Measurements from ENCODE around the gene HMGXB4. TPM values are rescaled to one million over a fixed set of nuclear protein-coding genes. Genes with fewer than 3 reads are reported as not detected.

The HMGXB4 gene
- total and polyA plus RNA-seq, 3 donors from 2014 or later: 26.5 to 63.4 (median 58.7) TPM

GRCh38 chr22:35344956-35345690 is 87.8 kb downstream of the HMGXB4 start:
- Histone ChIP-seq H3K27ac (no peak overlapping the region), H3K27me3 (no peaks in the 10 kb centered on the region), H3K4me1 (no peaks in the 10 kb centered on the region), H3K9me3 (no peaks in the 10 kb centered on the region), H3K36me3 (ENCODE audit: low read depth, missing control alignments) (no peaks in the 10 kb centered on the region), H3K4me3 (no peak overlapping the region)
- TF ChIP-seq, protein P1, sequence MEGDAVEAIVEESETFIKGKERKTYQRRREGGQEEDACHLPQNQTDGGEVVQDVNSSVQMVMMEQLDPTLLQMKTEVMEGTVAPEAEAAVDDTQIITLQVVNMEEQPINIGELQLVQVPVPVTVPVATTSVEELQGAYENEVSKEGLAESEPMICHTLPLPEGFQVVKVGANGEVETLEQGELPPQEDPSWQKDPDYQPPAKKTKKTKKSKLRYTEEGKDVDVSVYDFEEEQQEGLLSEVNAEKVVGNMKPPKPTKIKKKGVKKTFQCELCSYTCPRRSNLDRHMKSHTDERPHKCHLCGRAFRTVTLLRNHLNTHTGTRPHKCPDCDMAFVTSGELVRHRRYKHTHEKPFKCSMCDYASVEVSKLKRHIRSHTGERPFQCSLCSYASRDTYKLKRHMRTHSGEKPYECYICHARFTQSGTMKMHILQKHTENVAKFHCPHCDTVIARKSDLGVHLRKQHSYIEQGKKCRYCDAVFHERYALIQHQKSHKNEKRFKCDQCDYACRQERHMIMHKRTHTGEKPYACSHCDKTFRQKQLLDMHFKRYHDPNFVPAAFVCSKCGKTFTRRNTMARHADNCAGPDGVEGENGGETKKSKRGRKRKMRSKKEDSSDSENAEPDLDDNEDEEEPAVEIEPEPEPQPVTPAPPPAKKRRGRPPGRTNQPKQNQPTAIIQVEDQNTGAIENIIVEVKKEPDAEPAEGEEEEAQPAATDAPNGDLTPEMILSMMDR (IDR thresholded peaks at IDR 0.05): no peak
- no peak for TF ChIP-seq POLR2A (IDR thresholded peaks at IDR 0.05)
- DNase-seq: no peak
- intact Hi-C loops (cut with DNase I; ENCODE audit: low total_unique reads): no loop called here
- 90 to 95% methylated on average over 9 to 14 of the region's 14 CpGs for WGBS, 2 donors

Small RNAs within 50 kb of the gene (microRNA-seq; reads per million reads assigned to microRNA genes)
- gene MIR3909 (ENCODE audit: borderline number of aligned reads in 2 of 2, borderline replicate concordance in 1 of 2) (4.9 to 11.0 reads per million in 2 donors), gene MIR6069 (ENCODE audit: borderline number of aligned reads in 2 of 2, borderline replicate concordance in 1 of 2) (0 reads per million in 2 donors)

Small RNAs within 50 kb of the gene (small RNA-seq; reads per million reads assigned to genes)
- gene MIR3909: 0 to 0.09 reads per million in 2 donors
- gene MIR6069: 0 reads per million in 2 donors
- 0 reads per million in 2 donors for gene RNU7-167P

Other genes with a start within 250 kb of the HMGXB4 start
- gene ISX, start 191.3 kb upstream of the HMGXB4 start, total RNA-seq: not detected
- not detected for gene ISX, start 191.3 kb upstream of the HMGXB4 start, polyA plus RNA-seq (ENCODE audit: insufficient read depth, low read depth, low replicate concordance)
- 10 to 100 TPM; 66.2 to 68.0 TPM for gene TOM1, start 42.4 kb downstream of the HMGXB4 start, total RNA-seq
- gene TOM1, start 42.4 kb downstream of the HMGXB4 start, polyA plus RNA-seq (ENCODE audit: insufficient read depth, low read depth, low replicate concordance): 65.7 TPM
- 10 to 100 TPM; 22.0 to 35.2 TPM for gene HMOX1, start 123.6 kb downstream of the HMGXB4 start, total RNA-seq
- 37.8 TPM for gene HMOX1, start 123.6 kb downstream of the HMGXB4 start, polyA plus RNA-seq (ENCODE audit: insufficient read depth, low read depth, low replicate concordance)
- 10 to 100 TPM; 34.3 to 49.6 TPM for gene MCM5, start 142.6 kb downstream of the HMGXB4 start, total RNA-seq
- 42.1 TPM for gene MCM5, start 142.6 kb downstream of the HMGXB4 start, polyA plus RNA-seq (ENCODE audit: insufficient read depth, low read depth, low replicate concordance)

Data from testis (tissue), 3 donors.